ENCODE data around the gene SEC24C. TPM values are rescaled to one million over a fixed set of nuclear protein-coding genes. Genes with fewer than 3 reads are reported as not detected.
"Not testable (repeated sequence)": the region's sequence is repeated elsewhere in the genome, so short reads cannot be mapped to it uniquely, and the experiment has no call there.

Gene SEC24C, protein sequence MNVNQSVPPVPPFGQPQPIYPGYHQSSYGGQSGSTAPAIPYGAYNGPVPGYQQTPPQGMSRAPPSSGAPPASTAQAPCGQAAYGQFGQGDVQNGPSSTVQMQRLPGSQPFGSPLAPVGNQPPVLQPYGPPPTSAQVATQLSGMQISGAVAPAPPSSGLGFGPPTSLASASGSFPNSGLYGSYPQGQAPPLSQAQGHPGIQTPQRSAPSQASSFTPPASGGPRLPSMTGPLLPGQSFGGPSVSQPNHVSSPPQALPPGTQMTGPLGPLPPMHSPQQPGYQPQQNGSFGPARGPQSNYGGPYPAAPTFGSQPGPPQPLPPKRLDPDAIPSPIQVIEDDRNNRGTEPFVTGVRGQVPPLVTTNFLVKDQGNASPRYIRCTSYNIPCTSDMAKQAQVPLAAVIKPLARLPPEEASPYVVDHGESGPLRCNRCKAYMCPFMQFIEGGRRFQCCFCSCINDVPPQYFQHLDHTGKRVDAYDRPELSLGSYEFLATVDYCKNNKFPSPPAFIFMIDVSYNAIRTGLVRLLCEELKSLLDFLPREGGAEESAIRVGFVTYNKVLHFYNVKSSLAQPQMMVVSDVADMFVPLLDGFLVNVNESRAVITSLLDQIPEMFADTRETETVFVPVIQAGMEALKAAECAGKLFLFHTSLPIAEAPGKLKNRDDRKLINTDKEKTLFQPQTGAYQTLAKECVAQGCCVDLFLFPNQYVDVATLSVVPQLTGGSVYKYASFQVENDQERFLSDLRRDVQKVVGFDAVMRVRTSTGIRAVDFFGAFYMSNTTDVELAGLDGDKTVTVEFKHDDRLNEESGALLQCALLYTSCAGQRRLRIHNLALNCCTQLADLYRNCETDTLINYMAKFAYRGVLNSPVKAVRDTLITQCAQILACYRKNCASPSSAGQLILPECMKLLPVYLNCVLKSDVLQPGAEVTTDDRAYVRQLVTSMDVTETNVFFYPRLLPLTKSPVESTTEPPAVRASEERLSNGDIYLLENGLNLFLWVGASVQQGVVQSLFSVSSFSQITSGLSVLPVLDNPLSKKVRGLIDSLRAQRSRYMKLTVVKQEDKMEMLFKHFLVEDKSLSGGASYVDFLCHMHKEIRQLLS
- total RNA-seq: 42.2 TPM
- long read RNA-seq, full-length matches to known transcripts: 18 of 202 reads
- long read RNA-seq, partial matches to known transcripts: 156 of 202 reads
- long read RNA-seq, other reads (novel, unspliced or antisense): 28 of 202 reads

DNA sequence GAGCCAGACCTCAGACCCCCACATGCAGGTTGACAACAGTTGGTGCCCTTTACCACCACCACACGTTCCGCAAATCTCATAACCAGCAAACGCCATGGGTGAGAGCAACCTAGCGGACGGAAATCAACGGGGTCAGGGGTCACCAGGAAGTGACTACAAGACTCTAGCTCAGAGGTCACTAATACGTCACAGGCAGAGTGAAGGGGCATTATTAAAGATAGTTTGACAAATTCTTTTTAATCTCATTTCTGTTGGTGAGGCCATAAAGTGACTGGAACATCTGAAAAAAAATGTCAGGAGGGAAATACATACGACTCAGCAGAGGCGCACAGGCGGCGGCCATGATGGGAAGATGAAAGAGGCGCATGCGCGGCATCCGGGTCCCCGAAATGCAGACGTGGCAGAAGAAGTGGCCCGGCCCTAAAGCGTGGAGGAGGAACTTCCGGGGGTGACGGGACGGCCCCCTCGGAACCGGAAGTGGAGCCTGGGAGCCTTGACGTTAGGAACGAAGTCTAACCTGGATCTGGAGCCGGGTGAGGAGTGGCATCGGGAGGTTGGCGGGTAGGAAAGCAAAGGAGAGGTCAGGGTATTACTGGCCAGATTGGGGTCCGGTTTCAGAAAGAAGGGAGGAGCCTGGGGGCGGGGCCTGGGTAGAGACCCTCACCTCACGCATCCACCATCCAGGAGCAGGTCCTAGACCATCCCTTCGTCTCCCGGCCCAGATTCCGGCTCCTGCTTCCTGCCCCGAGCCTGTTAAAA, at the start of gene SEC24C:
TSS of gene SEC24C (plus strand) at position 468 of the 759 bp plus-strand sequence. CDS start 2,461 bp downstream, outside the sequence.
- Histone ChIP-seq H3K27ac (replicated peaks) (peak within 1 kb of the TSS; percentile 93), H3K4me3 (peak within 1 kb of the TSS; percentile 92), H3K9me3 (replicated peaks) (no peaks in the 10 kb centered on the region), H3K27me3 (ENCODE audit: low read depth) (no peaks in the 10 kb centered on the region), H3K36me3 (peaks cover 25% of the 10 kb centered on the region), H3K4me1 (peaks cover 54% of the 10 kb centered on the region)
- TF ChIP-seq, protein P1, sequence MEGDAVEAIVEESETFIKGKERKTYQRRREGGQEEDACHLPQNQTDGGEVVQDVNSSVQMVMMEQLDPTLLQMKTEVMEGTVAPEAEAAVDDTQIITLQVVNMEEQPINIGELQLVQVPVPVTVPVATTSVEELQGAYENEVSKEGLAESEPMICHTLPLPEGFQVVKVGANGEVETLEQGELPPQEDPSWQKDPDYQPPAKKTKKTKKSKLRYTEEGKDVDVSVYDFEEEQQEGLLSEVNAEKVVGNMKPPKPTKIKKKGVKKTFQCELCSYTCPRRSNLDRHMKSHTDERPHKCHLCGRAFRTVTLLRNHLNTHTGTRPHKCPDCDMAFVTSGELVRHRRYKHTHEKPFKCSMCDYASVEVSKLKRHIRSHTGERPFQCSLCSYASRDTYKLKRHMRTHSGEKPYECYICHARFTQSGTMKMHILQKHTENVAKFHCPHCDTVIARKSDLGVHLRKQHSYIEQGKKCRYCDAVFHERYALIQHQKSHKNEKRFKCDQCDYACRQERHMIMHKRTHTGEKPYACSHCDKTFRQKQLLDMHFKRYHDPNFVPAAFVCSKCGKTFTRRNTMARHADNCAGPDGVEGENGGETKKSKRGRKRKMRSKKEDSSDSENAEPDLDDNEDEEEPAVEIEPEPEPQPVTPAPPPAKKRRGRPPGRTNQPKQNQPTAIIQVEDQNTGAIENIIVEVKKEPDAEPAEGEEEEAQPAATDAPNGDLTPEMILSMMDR (IDR thresholded peaks at IDR 0.05; ENCODE audit: borderline replicate concordance): no peak
- intact Hi-C loops (cut with micrococcal nuclease): no loop called here
- peak; percentile 97 for DNase-seq

DNA sequence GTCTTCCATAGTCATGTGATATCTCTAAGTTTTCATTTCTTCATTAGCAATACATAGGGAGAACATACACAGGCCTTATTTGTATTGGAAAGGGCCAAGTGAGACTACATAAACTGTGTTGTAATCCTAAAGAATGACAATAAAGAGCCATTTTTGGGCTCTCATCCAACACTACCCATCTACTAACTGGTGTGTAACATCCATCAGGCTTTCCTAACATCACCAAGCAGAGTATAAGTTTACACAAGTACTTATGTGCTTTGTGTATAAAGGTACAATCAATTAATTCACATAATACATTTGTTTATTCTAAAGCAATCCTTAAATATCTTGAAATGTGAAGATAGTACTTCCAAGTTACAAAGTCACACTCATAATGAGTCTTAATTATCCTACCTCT, 48.9 kb upstream of the SEC24C start:
- H3K9me3 ChIP-seq (replicated peaks); H3K27me3 ChIP-seq (ENCODE audit: low read depth); H3K4me3 ChIP-seq; intact Hi-C loops (cut with micrococcal nuclease); H3K4me1 ChIP-seq; H3K27ac ChIP-seq (replicated peaks); DNase-seq: not testable (repeated sequence)
- peaks cover 20% of the 10 kb centered on the region for H3K36me3 ChIP-seq

DNA sequence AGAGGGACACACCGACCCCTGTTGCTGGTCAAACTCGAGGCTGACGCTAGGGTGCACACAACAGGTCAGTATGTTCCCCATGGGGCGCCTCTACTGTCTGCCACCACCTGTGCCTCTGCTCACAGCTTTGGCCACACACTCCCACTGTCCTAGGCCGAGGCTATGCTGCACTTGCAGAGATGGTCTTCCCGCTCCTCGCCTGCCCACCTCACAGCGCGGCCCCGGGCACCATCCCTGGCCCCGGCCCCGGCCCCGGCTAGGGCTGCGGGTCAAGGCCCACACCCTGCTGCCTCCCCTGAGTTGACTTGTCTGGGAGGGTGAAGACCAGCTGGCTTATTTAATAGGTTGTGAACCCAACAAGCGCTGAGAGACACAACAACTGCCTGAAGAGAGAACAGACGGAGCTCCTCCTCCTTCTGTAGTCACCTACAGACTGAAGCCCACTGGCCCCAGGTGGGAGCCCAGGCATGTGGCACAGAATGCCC, 46.5 kb upstream of the SEC24C start, which contains the start of gene AGAP5:
TSS of gene AGAP5 (minus strand) at position 435 of the 485 bp plus-strand sequence. CDS start at position 81, 354 bp downstream.
- H3K4me1 ChIP-seq; H3K27me3 ChIP-seq (ENCODE audit: low read depth); intact Hi-C loops (cut with micrococcal nuclease); H3K4me3 ChIP-seq; H3K9me3 ChIP-seq (replicated peaks); DNase-seq; H3K27ac ChIP-seq (replicated peaks): not testable (repeated sequence)
- peaks cover 16% of the 10 kb centered on the region for H3K36me3 ChIP-seq

DNA sequence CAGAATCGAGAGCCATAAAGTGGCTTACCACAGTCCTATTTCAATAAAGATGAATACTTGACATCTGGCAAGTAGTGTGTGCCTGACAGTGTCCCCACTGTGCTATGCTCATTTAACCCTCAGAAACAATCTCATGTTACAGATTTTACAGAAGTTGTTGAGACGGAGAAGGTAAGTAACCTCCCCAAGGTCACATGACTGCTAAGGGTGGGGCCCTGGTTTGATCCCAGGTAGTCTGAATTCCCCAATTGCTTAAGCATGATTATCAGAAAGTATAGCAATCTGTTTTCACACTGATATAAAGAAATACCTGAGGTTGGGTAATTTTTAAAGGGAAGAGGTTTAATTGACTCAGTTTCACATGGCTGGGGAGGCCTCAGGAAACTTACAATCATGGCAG, 45.4 kb upstream of the SEC24C start:
- H3K4me3 ChIP-seq; H3K4me1 ChIP-seq; intact Hi-C loops (cut with micrococcal nuclease); H3K9me3 ChIP-seq (replicated peaks); H3K27ac ChIP-seq (replicated peaks); H3K27me3 ChIP-seq (ENCODE audit: low read depth); DNase-seq: not testable (repeated sequence)
- H3K36me3 ChIP-seq: peaks cover 11% of the 10 kb centered on the region

DNA sequence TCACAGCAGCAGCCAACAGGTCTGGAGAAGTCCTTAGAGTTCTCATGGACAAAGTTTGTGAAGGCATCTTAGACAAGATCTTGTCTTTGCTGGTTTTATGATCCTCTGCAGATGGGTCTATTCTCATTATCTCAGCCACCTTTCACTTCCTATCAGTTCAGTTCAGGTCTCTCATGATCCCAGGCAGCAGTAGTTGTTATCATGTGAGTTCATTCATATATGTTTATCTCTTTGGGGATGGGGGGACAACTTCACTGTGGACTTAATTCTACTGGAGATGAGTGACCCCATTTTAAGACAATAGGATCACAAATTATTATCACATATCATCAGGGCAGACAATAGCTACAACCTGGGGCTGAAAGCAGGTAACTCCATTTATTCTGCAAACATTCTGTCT, 40.2 kb upstream of the SEC24C start:
- DNase-seq; H3K27ac ChIP-seq (replicated peaks); H3K27me3 ChIP-seq (ENCODE audit: low read depth); H3K4me1 ChIP-seq; H3K9me3 ChIP-seq (replicated peaks); H3K4me3 ChIP-seq; intact Hi-C loops (cut with micrococcal nuclease): not testable (repeated sequence)
- H3K36me3 ChIP-seq: peaks cover 16% of the 10 kb centered on the region

DNA sequence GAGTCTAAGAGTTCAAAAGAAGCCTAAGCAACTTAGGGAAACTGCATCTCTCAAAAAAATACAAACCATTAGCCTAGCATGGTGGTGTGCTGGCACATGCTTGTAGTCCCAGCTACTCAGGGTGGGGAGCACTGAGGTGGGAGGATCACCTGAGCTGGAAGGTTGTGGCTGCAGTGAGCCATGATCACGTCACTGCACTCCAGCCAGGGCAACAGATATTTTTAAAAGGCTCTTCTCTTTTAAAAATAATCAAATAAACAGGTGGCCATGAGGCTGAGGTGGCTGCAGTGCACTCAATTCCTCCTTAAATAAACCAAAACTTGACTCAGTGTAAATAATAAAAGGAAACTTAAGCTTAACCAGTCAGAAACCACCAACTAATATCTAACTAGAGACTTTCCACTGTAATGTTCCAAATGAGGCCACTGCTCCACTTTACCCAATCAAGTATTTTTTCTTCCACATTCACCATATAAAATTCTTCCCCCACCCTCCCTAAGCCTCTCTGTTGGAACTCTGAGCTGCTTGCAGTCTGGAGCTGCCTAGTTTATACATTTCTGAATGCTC, 38.6 kb upstream of the SEC24C start:
- H3K27ac ChIP-seq (replicated peaks); H3K9me3 ChIP-seq (replicated peaks); DNase-seq; intact Hi-C loops (cut with micrococcal nuclease); H3K4me1 ChIP-seq; H3K4me3 ChIP-seq; H3K27me3 ChIP-seq (ENCODE audit: low read depth): not testable (repeated sequence)
- peaks cover 21% of the 10 kb centered on the region for H3K36me3 ChIP-seq

DNA sequence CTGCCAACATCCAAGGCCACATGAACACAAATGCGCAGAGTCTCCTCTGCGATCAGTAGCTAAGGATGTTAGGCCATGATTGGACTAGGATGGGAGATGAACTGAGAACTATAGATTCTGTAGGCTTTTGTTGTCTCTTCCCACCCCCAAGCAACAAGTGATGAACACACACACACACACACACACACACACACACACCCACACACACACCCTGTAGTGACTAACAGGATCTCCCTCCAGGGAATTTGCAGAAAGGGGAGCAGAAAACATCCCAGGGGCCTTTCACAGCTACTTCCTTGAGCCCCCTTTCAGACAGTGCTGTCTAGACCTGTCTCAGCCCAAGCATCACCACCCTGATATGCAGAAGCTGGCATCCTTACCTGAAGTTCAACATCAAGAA, 37.7 kb upstream of the SEC24C start:
- H3K27ac ChIP-seq (replicated peaks); H3K9me3 ChIP-seq (replicated peaks); H3K4me1 ChIP-seq; H3K4me3 ChIP-seq; intact Hi-C loops (cut with micrococcal nuclease); DNase-seq; H3K27me3 ChIP-seq (ENCODE audit: low read depth): not testable (repeated sequence)
- peaks cover 23% of the 10 kb centered on the region for H3K36me3 ChIP-seq

DNA sequence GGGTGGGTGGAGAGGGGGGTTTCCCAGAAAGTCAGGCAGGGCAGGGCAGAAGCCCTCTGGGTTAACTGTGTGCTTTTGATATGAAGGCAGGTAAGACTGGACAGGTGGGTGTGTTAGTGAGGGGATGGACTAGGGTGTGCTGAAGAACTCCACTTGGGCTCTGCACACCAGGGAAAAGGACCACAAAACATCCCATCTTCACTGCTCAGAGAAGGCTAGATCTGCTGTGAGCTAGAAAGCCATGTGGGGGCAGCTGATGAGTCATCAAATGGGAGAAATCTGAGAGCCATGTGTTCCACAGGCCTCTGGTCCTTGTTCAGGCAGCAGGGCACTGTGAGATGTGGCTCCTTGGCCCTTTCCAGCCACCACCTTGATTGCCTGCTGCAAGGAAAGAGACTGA, 36.5 kb upstream of the SEC24C start:
- DNase-seq: not testable (repeated sequence)

DNA sequence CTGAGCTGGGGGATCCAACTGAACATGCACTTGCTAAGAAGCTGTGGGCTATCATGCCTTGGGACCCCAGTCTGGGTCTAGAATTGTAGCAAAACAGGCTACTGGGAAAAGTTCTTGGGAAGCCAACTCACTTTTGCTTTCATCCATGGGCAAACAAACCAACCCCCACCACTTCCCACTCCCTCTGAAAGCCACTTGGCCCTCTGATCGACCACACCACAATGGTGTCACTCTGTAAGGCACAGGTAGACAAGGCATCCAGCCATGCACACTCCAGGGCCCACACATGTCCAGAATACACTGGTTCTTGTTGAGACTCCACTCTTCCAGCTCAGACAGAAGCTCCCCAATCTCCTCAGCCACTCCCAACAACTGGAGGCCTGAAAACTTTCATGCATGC, 36.0 kb upstream of the SEC24C start:
- intact Hi-C loops (cut with micrococcal nuclease); DNase-seq; H3K4me3 ChIP-seq; H3K4me1 ChIP-seq; H3K27ac ChIP-seq (replicated peaks); H3K27me3 ChIP-seq (ENCODE audit: low read depth); H3K9me3 ChIP-seq (replicated peaks): not testable (repeated sequence)
- H3K36me3 ChIP-seq: peaks cover 37% of the 10 kb centered on the region

More for the DNA sequence above, 36.5 kb upstream of the SEC24C start:
- H3K27me3 ChIP-seq (ENCODE audit: low read depth); intact Hi-C loops (cut with micrococcal nuclease); H3K4me1 ChIP-seq; H3K27ac ChIP-seq (replicated peaks); H3K9me3 ChIP-seq (replicated peaks); H3K4me3 ChIP-seq: not testable (repeated sequence)
- H3K36me3 ChIP-seq: peaks cover 34% of the 10 kb centered on the region

DNA sequence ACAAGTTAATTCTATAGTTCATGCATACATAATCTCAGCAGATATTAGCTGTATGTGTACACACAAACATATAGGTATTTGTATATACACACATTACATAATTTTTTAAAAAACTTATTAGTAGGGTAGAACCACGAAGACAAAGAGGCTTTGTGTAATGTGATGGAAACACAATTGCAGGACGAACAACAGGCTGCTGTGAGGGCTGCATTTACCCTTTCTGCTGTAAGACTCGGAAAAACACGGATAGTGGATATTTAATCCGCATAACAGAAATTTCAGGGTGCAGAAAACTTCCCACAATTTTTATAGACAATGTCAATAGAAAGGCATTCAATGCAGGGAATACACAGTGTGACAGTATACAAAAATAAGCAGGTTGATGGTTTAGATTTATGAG, 32.5 kb upstream of the SEC24C start:
- Histone ChIP-seq H3K4me1 (peaks cover 26% of the 10 kb centered on the region), H3K36me3 (peaks cover 42% of the 10 kb centered on the region)
- H3K27me3 ChIP-seq (ENCODE audit: low read depth); H3K27ac ChIP-seq (replicated peaks); DNase-seq; H3K9me3 ChIP-seq (replicated peaks); H3K4me3 ChIP-seq; intact Hi-C loops (cut with micrococcal nuclease): not testable (repeated sequence)

DNA sequence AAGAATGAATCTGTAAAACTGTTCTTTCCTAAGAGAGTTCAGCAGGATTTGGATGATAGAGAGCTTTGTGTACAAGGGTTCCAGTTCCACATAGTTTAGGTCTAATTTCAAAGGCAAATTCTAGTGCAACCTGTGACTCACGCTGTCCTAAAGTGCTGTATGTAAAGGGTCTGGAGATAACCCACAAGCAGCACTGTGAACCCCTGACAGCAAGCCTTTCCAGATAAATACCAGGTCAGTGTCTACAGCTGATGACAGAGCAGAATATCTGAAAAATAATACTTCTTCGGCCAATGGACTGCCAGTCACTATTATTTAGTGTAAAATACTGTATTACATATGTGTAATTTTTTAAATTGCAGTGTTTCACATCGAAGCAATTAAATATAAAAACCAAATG, 30.3 kb upstream of the SEC24C start:
- peaks cover 63% of the 10 kb centered on the region for H3K36me3 ChIP-seq
- DNase-seq; intact Hi-C loops (cut with micrococcal nuclease): not testable (repeated sequence)

More for the DNA sequence above, 30.3 kb upstream of the SEC24C start:
- H3K9me3 ChIP-seq (replicated peaks); H3K4me3 ChIP-seq; H3K27me3 ChIP-seq (ENCODE audit: low read depth): not testable (repeated sequence)
- H3K27ac ChIP-seq (replicated peaks): peak overlapping the region; percentile 51
- peaks cover 29% of the 10 kb centered on the region for H3K4me1 ChIP-seq

All from left ventricle myocardium inferior (tissue), 1 donor.